ENCODE data around the gene EXOG.

DNA sequence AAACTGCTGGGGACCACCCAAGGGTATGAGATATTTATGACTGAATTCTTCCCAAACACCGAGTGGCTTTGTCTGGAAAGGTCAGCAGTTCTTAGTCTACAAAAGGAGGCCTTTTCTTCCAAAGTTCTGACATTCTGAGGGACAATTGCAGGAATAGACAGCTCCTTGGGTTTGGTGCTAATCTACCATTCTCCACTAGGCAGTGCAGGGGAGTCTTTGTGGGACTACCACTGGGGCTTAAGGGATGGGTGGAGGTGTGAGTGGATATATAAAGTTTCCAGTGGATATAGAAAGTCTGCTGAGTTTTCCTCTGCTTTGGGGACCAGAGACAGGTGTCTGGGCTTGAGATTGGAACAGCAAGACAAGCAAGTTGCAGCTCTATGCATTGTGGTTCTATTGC is 62.7 kb downstream of the EXOG start:
- TF ChIP-seq, protein P1, sequence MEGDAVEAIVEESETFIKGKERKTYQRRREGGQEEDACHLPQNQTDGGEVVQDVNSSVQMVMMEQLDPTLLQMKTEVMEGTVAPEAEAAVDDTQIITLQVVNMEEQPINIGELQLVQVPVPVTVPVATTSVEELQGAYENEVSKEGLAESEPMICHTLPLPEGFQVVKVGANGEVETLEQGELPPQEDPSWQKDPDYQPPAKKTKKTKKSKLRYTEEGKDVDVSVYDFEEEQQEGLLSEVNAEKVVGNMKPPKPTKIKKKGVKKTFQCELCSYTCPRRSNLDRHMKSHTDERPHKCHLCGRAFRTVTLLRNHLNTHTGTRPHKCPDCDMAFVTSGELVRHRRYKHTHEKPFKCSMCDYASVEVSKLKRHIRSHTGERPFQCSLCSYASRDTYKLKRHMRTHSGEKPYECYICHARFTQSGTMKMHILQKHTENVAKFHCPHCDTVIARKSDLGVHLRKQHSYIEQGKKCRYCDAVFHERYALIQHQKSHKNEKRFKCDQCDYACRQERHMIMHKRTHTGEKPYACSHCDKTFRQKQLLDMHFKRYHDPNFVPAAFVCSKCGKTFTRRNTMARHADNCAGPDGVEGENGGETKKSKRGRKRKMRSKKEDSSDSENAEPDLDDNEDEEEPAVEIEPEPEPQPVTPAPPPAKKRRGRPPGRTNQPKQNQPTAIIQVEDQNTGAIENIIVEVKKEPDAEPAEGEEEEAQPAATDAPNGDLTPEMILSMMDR (IDR thresholded peaks at IDR 0.05) = no peak
- no peak for TF ChIP-seq POLR2A (IDR thresholded peaks at IDR 0.05)
